Heart right ventricle (tissue), 16 donors: ENCODE data around the gene DHRSX. TPM values are rescaled to one million over a fixed set of nuclear protein-coding genes. Genes with fewer than 3 reads are reported as not detected.

Experiments used
- ATAC-seq, 8 donors: fragments of 200-7000 bp; cut with Tn5 transposase; one replicate each; pipeline ENCODE4 v1.9.1; 2020; ENCODE audit warnings: mild to moderate bottlenecking in 8 of 8, moderate library complexity in 8 of 8, moderate number of reproducible peaks in 1 of 8
- DNase-seq, 2 donors: peaks; one replicate each; pipeline ENCODE4 v3.0.0-alpha.2; 2020
- H3K27ac ChIP-seq, 10 donors: fragments of 200-600 bp; sonication (generic) in 2 of 10; one replicate each; pipeline versions ENCODE4 v1.5.0 to v1.8.0; 2020 to 2022; ENCODE audit warnings: mild to moderate bottlenecking in 3 of 10
- H3K27me3 ChIP-seq, 7 donors: fragments of 200-600 bp; one replicate each; pipeline ENCODE4 v1.8.0; 2021 to 2022; ENCODE audit warnings: mild to moderate bottlenecking in 2 of 7
- H3K36me3 ChIP-seq, 9 donors: fragments of 200-600 bp; sonication (generic) in 1 of 9; one replicate each; pipeline versions ENCODE4 v1.5.0 to v1.8.0; 2020 to 2022; ENCODE audit warnings: mild to moderate bottlenecking in 2 of 9
- H3K4me1 ChIP-seq, 9 donors: fragments of 200-600 bp; sonication (generic) in 1 of 9; one replicate each; pipeline versions ENCODE4 v1.5.0 to v1.8.0; 2020 to 2022; ENCODE audit warnings: mild to moderate bottlenecking in 4 of 9
- H3K4me3 ChIP-seq, 10 donors: fragments of 200-600 bp; sonication (generic) in 2 of 10; one replicate each; pipeline versions ENCODE4 v1.5.0 to v1.8.0; 2020 to 2022; ENCODE audit warnings: mild to moderate bottlenecking in 7 of 10, moderate library complexity in 2 of 10
- H3K9me3 ChIP-seq, 11 donors: fragments of 200-600 bp in 10 of 11; sonication (generic) in 2 of 11; one replicate each; pipeline versions ENCODE4 v1.5.0 to v1.8.0; 2013 to 2022; ENCODE audit warnings: mild to moderate bottlenecking in 2 of 11, control low read depth in 1 of 11, moderate library complexity in 1 of 11
- CTCF ChIP-seq, 9 donors: fragments of 200-600 bp; sonication (generic) in 2 of 9; IDR thresholded peaks; one replicate each; pipeline versions ENCODE4 v1.5.0 to v1.8.0; 2021 to 2022; ENCODE audit warnings: antibody characterized with exemption in 9 of 9, mild to moderate bottlenecking in 5 of 9, moderate library complexity in 1 of 9
- WGBS, 2 donors: extraction: QIAGEN DNeasy Blood & Tissue Kit; methylation state at CpG; one replicate each; pipeline ENCODE4 v1.1.7; 2013; ENCODE audit warnings: inconsistent platforms in 1 of 2; 5-methylcytosine and 5-hydroxymethylcytosine counted together
- intact Hi-C, 10 donors: fragments of 100-400 bp; cut with DNase I; formaldehyde crosslinking; loops; one replicate each; pipeline versions ENCODE4 v1.11.1 to v1.14.2; 2022
- polyA plus RNA-seq, 2 donors: library from polyadenylated mRNA; stranded (reverse); fragments of 200-250 nt; gene quantifications; one replicate each; pipeline ENCODE4 v1.2.3, GENCODE V29; 2013
- total RNA-seq, 10 donors: library from RNA; stranded (reverse); fragmentation: NEBNext Ultra II Directional in 3 of 10; extraction: Animal tissue kit (Norgen Biotek cat#: 25700) in 3 of 10; gene quantifications; one replicate each; pipeline versions ENCODE4 v1.2.1 to v1.2.4, GENCODE V29; 2021 to 2023
- donor health status: Arrhythmogenic right ventricular cardiomyopathy.
- donor health status: ischemic (EF 13 %, LVEDD 7.1; RV severe dilation, severe dysfunction).
- donor health status: healthy with polysubstance abuse.
- donor health status: DM: no; HTN: yes; CAD: no.
- donor health status: DM: no; HTN: no; CAD: no.
- donor health status: ischemic (EF 25% LVEDD 6.9; RV normal size, moderate dysfunction).
- donor health status: ischemic (EF 25% LVEDD 5.7; RV mildly dilated, moderate dysfunction).
- donor health status: healthy.
- donor health status: DM: yes; HTN: yes; CAD: no.
- donor health status: Ischemic cardiomyopathy.
- donor health status: ischemic (EF 35%, LVEDD 5.7; RV mildly dilated, moderate dysfunction).
- donor health status: nonischemic (EF 11% LVEDD 7.7; RV severe dilation, severe dysfunction).
- donor health status: DM: yes; HTN: yes; CAD: no.
- donor health status: PGD.
- donor health status: ischemic (EF 29% LVEDD 5.4; RV normal size, mild dysfunction).
- donor health status: nonischemic (EF 23%, LVEDD 6.1; RV moderate dilation, normal function).

Gene DHRSX
- total and polyA plus RNA-seq, 12 donors: 13.8 to 35.9 (median 26.2) TPM

GRCh38 chrX:2401590-2402360 lies 99.0 kb downstream of the DHRSX start:
- Histone ChIP-seq H3K36me3 (peaks cover 0 to 8% (median 4%) of the 10 kb centered on the region in 9 donors), H3K4me3 (peak overlapping the region in 5 of 10 donors; percentile 8 to 40 (median 24)), H3K27me3 (no peaks in the 10 kb centered on the region), H3K27ac (peak overlapping the region; percentile 32 to 78 (median 75)), H3K4me1 (peaks cover 0 to 11% (median 5%) of the 10 kb centered on the region in 9 donors), H3K9me3 (peaks cover 0 to 2% (median 0%) of the 10 kb centered on the region in 11 donors)
- DNase-seq: peak; percentile 19 to 22
- TF ChIP-seq CTCF (IDR thresholded peaks at IDR 0.05): no peak
- peak; percentile 48 to 94 (median 82) for ATAC-seq
- 46 to 71% methylated on average over 21 of the region's 21 CpGs for WGBS, 2 donors
- intact Hi-C loops: no loop called here

DNA sequence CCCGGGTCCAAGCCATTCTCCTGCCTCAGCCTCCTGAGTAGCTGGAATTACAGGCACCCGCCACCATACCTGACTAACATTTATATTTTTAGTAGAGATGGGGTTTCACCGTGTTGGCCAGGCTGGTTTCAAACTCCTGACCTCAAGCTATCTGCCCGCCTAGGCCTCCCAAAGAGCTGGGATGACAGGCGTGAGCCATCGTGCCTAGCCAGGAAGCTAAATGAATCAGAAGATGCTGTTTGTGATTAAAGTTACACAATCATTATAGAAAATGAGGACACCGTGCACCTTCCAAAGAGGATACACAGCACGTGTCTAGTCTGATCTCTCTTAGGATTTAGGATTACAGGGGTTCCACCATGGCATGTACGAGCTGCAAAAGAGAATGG lies 99.6 kb downstream of the DHRSX start:
- H3K9me3 ChIP-seq: no peaks in the 10 kb centered on the region
- TF ChIP-seq CTCF (IDR thresholded peaks at IDR 0.05): no peak
- 82 to 91% methylated on average over 9 of the region's 9 CpGs for WGBS, 2 donors
- H3K36me3 ChIP-seq: peaks cover 0 to 6% (median 0%) of the 10 kb centered on the region in 9 donors
- no peaks in the 10 kb centered on the region for H3K27me3 ChIP-seq
- peak in 1 of 8 donors; percentile 7 for ATAC-seq
- peaks cover 0 to 11% (median 5%) of the 10 kb centered on the region in 9 donors for H3K4me1 ChIP-seq
- peak overlapping the region in 2 of 10 donors; percentile 27 to 40 for H3K4me3 ChIP-seq
- intact Hi-C loops: no loop called here
- DNase-seq: no peak
- peak overlapping the region; percentile 32 to 78 (median 75) for H3K27ac ChIP-seq

GRCh38 chrX:2398064-2398656 lies 102.6 kb downstream of the DHRSX start:
- H3K27me3 ChIP-seq: no peaks in the 10 kb centered on the region
- no peak overlapping the region for H3K4me3 ChIP-seq
- intact Hi-C loops: no loop called here
- TF ChIP-seq CTCF (IDR thresholded peaks at IDR 0.05): no peak
- H3K27ac ChIP-seq: no peak overlapping the region
- peaks cover 0 to 3% (median 0%) of the 10 kb centered on the region in 9 donors for H3K36me3 ChIP-seq
- peaks cover 0 to 12% (median 6%) of the 10 kb centered on the region in 9 donors for H3K4me1 ChIP-seq
- 84 to 92% methylated on average over 14 of the region's 14 CpGs for WGBS, 2 donors
- DNase-seq (no peak), ATAC-seq (no peak)
- no peaks in the 10 kb centered on the region for H3K9me3 ChIP-seq

DNA sequence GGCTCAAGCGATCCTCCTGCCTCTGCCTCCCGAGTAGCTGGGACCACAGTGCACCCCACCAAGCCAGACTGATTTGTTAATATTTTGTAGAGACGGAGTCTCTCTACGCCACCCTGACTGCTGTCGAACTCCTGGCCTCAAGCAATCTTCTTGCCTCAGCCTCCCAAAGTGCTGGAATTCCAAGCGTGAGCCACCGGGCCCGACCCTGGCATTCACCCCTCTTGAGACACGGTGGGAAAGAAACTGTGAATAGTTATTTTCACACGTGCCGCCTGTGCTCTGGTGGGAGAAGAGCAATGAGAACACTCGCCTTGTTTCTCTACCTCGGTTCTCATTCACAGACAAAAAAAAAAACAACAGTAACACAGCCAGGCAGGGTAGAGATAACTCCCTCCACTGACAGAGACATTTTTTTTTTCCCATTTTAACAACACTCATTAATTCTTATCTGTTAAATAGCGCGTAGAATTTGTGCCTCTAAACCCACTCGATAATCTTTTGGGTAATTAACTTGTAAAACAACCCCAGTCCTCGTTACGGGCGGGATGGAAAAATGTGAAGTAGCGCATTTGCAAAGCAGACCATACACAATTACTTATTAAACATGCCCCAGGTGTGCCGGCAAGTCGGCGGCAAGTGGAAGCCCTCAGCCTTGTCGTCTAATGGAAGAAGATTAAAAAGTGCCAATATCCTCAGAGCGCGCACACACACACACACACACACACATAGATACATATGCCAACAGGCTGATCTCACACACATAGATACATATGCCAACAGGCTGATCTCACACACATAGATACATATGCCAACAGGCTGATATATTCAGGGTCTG lies 103.3 kb downstream of the DHRSX start:
- 73 to 77% methylated on average over 26 of the region's 26 CpGs for WGBS, 2 donors
- Histone ChIP-seq H3K4me3 (no peak overlapping the region), H3K27ac (no peak overlapping the region), H3K36me3 (peaks cover 0 to 3% (median 0%) of the 10 kb centered on the region in 9 donors), H3K4me1 (peaks cover 0 to 12% (median 6%) of the 10 kb centered on the region in 9 donors), H3K27me3 (no peaks in the 10 kb centered on the region), H3K9me3 (no peaks in the 10 kb centered on the region)
- DNase-seq (no peak), ATAC-seq (no peak)
- intact Hi-C loops: no loop called here
- no peak for TF ChIP-seq CTCF (IDR thresholded peaks at IDR 0.05)
